HEK293 (cell line): ENCODE measurements around the gene CALCOCO1.
"Not testable (repeated sequence)": the region's sequence is repeated elsewhere in the genome, so short reads cannot be mapped to it uniquely, and the experiment has no call there.

Source experiments
- CTCF ChIA-PET: fragments of 350-600 bp; formaldehyde crosslinking; extraction: SDS; loops from one replicate; lab custom pipeline; 2021; ENCODE audit warnings: antibody characterized with exemption; lab: Yijun Ruan, JAX
- POLR2A ChIA-PET: fragments of 300-600 bp; formaldehyde crosslinking; extraction: SDS; loops from one replicate; lab custom pipeline; 2020; ENCODE audit warnings: antibody characterized with exemption, inconsistent platforms; lab: Yijun Ruan, JAX
- H3K27ac ChIP-seq: fragments of 200-500 bp; sonication (Bioruptor generic); 2 replicates; pipeline ENCODE4 v1.5.1; 2014; ENCODE audit warnings: low read depth, low read length, control low read depth, inconsistent platforms; ENCODE audit errors: extremely low read depth
- H3K36me3 ChIP-seq, 2 experiments: fragments of 200-500 bp in 1 of 2; sonication (Bioruptor generic) in 1 of 2; 1 replicate in 1 of 2; 2 replicates in 1 of 2; pipeline ENCODE4 v1.5.1; 2014 to 2017; ENCODE audit warnings: inconsistent platforms in 2 of 2, low read length in 2 of 2; ENCODE audit not compliant: control insufficient read depth in 2 of 2, insufficient read depth in 1 of 2
- H3K4me1 ChIP-seq: fragments of 200-500 bp; sonication (Bioruptor generic); 2 replicates; pipeline ENCODE4 v1.5.1; 2014; ENCODE audit warnings: mild to moderate bottlenecking, low read length, inconsistent platforms; ENCODE audit not compliant: control insufficient read depth, insufficient read depth
- H3K4me3 ChIP-seq: 2 replicates; pipeline ENCODE4 v1.5.1; 2011; ENCODE audit warnings: low read depth, mild to moderate bottlenecking, control low read depth, low read length, moderate library complexity
- H3K9me3 ChIP-seq: fragments of 200-500 bp; sonication (Bioruptor generic); 2 replicates; pipeline ENCODE4 v1.5.1; 2014; ENCODE audit warnings: low read depth, low read length, inconsistent platforms; ENCODE audit not compliant: control insufficient read depth, insufficient read depth
- GLIS1 ChIP-seq: fragments of 450-650 bp; formaldehyde crosslinking; IDR thresholded peaks from 2 replicates; pipeline ENCODE4 v1.5.1; 2016; ENCODE audit warnings: missing biosample characterization, missing genetic modification characterization
- HOXC10 ChIP-seq: sonication (generic); formaldehyde crosslinking; IDR thresholded peaks from 2 replicates; pipeline ENCODE4 v1.8.1; 2023; ENCODE audit warnings: mild to moderate bottlenecking, missing genetic modification reagents
- KLF1 ChIP-seq: fragments of 450-650 bp; formaldehyde crosslinking; IDR thresholded peaks from 2 replicates; pipeline ENCODE4 v1.5.1; 2016; ENCODE audit warnings: missing biosample characterization, missing genetic modification characterization
- MYNN ChIP-seq: fragments of 450-650 bp; formaldehyde crosslinking; IDR thresholded peaks from 2 replicates; pipeline ENCODE4 v1.5.1; 2016; ENCODE audit warnings: missing biosample characterization, missing genetic modification characterization, borderline replicate concordance
- PRDM2 ChIP-seq: fragments of 450-650 bp; formaldehyde crosslinking; IDR thresholded peaks from 2 replicates; pipeline ENCODE4 v1.5.1; 2016; ENCODE audit warnings: missing biosample characterization, missing genetic modification characterization, borderline replicate concordance
- ZNF10 ChIP-seq: fragments of 450-650 bp; formaldehyde crosslinking; IDR thresholded peaks from 2 replicates; pipeline ENCODE4 v1.5.1; 2017; ENCODE audit warnings: missing biosample characterization, missing genetic modification characterization
- ZNF112 ChIP-seq: fragments of 450-650 bp; formaldehyde crosslinking; IDR thresholded peaks from 2 replicates; pipeline ENCODE4 v1.5.0; 2017; ENCODE audit warnings: missing biosample characterization, missing genetic modification characterization
- ZNF121 ChIP-seq: fragments of 450-650 bp; formaldehyde crosslinking; IDR thresholded peaks from 2 replicates; pipeline ENCODE4 v1.5.1; 2016; ENCODE audit warnings: missing biosample characterization, missing genetic modification characterization
- ZNF211 ChIP-seq: fragments of 450-650 bp; formaldehyde crosslinking; IDR thresholded peaks from 2 replicates; pipeline ENCODE4 v1.5.1; 2016; ENCODE audit warnings: low read depth, missing biosample characterization, missing genetic modification characterization
- ZNF354C ChIP-seq: fragments of 450-650 bp; formaldehyde crosslinking; IDR thresholded peaks from 2 replicates; pipeline ENCODE4 v1.5.1; 2016; ENCODE audit warnings: missing biosample characterization, missing genetic modification characterization, low read depth, borderline replicate concordance
- ZNF404 ChIP-seq: fragments of 450-650 bp; formaldehyde crosslinking; IDR thresholded peaks from 2 replicates; pipeline ENCODE4 v1.5.1; 2017; ENCODE audit warnings: missing biosample characterization, missing genetic modification characterization
- ZNF544 ChIP-seq: fragments of 450-650 bp; formaldehyde crosslinking; IDR thresholded peaks from 2 replicates; pipeline ENCODE4 v1.5.0; 2017; ENCODE audit warnings: missing biosample characterization, missing genetic modification characterization
- ZNF549 ChIP-seq: fragments of 450-650 bp; IDR thresholded peaks from 2 replicates; pipeline ENCODE4 v1.5.1; 2018; ENCODE audit warnings: missing biosample characterization, missing genetic modification characterization, mild to moderate bottlenecking, inconsistent platforms, moderate library complexity
- ZNF777 ChIP-seq: fragments of 450-650 bp; formaldehyde crosslinking; IDR thresholded peaks from 2 replicates; pipeline ENCODE4 v1.5.1; 2017; ENCODE audit warnings: missing biosample characterization, missing genetic modification characterization, borderline replicate concordance

The CALCOCO1 gene

DNA sequence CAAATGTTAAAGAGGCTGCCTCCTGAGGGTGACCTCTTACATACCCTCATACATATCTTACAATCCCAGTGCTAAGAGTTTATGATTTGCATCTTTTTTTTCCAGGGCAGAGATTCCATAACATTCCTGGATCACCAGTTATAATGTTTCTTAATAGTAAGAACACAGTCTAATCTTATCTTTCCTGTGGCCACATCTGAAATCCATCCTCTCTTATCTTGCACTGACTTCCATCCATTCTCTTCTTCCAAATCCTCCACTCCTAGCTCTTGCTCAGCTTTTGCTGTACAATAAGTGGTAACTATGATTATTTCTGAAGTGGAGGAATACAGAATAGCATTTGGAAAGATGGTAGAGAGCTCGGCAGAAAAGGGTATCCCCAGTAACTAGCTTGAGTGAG, 6.3 kb downstream of the CALCOCO1 start:
- no peak overlapping the region for H3K27ac ChIP-seq
- TF ChIP-seq ZNF404 (no peak), HOXC10 (CRISPR knock-in tag) (no peak), ZNF549 (tag by site-specific recombination) (no peak), ZNF112 (tag by site-specific recombination) (no peak), ZNF10 (no peak), MYNN (tag by site-specific recombination) (no peak), ZNF211 (tag by site-specific recombination) (no peak), ZNF544 (tag by site-specific recombination) (no peak), PRDM2 (tag by site-specific recombination) (no peak), ZNF354C (tag by site-specific recombination) (no peak), GLIS1 (no peak)
- TF ChIP-seq, all 188 proteins: peak for 0
- Histone ChIP-seq H3K36me3 (peaks cover 0 to 62% of the 10 kb centered on the region in 2 experiments; a peak in 1 of 3 replicates), H3K9me3 (no peaks in the 10 kb centered on the region), H3K4me3 (no peak overlapping the region), H3K4me1 (no peaks in the 10 kb centered on the region)
- ChIA-PET CTCF (interaction anchor here (0.7 to 18.2 kb wide), 4 partner anchors 12 to 43 kb away, joined by 3 to 327 read pairs (median 11); no protein-coding TSS in a partner anchor), POLR2A (no interaction called here)

DNA sequence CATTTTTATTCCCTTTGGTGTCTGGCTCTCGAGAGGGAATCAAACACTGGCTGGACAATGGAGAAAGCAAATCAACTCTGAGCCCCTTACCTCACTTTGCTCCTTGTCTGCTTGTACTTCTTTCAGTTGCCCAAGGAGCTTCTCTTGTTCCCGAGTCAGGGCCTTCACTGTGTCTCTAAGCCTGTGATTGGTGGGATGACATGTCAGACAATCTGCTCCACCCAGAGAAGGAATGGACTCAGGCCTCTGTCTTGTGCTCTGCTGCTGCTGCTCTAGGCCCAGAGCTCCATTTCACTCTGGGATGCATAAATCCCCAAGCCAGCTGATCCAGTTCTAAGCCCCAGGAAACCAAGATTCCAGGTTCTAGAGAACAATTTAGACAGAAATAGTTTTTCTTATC, 7.6 kb downstream of the CALCOCO1 start:
- Histone ChIP-seq H3K9me3 (no peaks in the 10 kb centered on the region), H3K4me1 (no peaks in the 10 kb centered on the region), H3K4me3 (no peak overlapping the region), H3K27ac (no peak overlapping the region), H3K36me3 (peaks cover 0 to 69% of the 10 kb centered on the region in 2 experiments; a peak in 1 of 3 replicates)
- ChIA-PET CTCF (interaction anchor here (0.6 to 7.4 kb wide), 3 partner anchors 26 to 720 kb away, joined by 3 to 67 read pairs (median 4); no protein-coding TSS in a partner anchor), POLR2A (no interaction called here)
- TF ChIP-seq ZNF777 (tag by site-specific recombination) (no peak), KLF1 (peak; percentile 61)

- peaks cover 0 to 72% of the 10 kb centered on the region in 2 experiments; a peak in 1 of 3 replicates for H3K36me3 ChIP-seq
- H3K27ac ChIP-seq, H3K4me3 ChIP-seq, H3K4me1 ChIP-seq, POLR2A ChIA-PET, H3K9me3 ChIP-seq: not testable (repeated sequence)
- peak; percentile 90 for TF ChIP-seq ZNF121 (tag by site-specific recombination)
- CTCF ChIA-PET, result interaction anchor here (7.4 kb wide), 1 partner anchor 27 kb away, joined by 67 read pairs; no protein-coding TSS in a partner anchor
Measured at GRCh38 chr12:53718567-53718966, 8.7 kb downstream of the CALCOCO1 start.
